ENCODE data around the gene APOL1. TPM values are rescaled to one million over a fixed set of nuclear protein-coding genes. Genes with fewer than 3 reads are reported as not detected.

Gene APOL1
- total and polyA plus RNA-seq, 3 donors from 2014 or later, result 5.0 to 24.4 (median 9.4) TPM

DNA sequence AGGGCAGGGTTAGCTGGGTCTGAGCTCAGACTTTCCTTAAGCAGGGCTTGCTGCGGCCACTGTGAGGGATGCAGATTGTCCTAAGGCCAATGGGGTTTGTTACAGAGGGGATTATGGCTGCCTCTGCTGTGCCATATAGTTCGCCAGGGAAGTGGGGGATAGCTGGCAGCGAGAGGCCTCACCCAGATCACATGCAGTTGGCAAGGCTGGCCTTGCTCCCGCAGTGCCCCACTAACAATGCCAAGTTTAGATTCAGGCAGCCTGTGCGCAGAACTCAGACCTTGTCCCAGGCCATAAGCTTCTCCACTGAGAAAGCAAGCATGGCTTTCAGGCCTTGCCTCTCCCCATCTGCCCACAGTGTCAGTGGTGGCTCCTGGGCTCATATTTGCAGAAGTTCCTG is 8.9 kb upstream of the APOL1 start:
- Histone ChIP-seq H3K27me3 (no peaks in the 10 kb centered on the region), H3K4me1 (peaks cover 13% of the 10 kb centered on the region), H3K27ac (peak overlapping the region; percentile 7 to 58), H3K9me3 (no peaks in the 10 kb centered on the region), H3K4me3 (no peak overlapping the region), H3K36me3 (ENCODE audit: low read depth, missing control alignments) (no peaks in the 10 kb centered on the region)
- no peak for DNase-seq
- 91 to 100% methylated on average over 1 to 5 of the region's 5 CpGs for WGBS, 2 donors
- no peak for TF ChIP-seq POLR2A (IDR thresholded peaks at IDR 0.05)
- TF ChIP-seq, protein P1, sequence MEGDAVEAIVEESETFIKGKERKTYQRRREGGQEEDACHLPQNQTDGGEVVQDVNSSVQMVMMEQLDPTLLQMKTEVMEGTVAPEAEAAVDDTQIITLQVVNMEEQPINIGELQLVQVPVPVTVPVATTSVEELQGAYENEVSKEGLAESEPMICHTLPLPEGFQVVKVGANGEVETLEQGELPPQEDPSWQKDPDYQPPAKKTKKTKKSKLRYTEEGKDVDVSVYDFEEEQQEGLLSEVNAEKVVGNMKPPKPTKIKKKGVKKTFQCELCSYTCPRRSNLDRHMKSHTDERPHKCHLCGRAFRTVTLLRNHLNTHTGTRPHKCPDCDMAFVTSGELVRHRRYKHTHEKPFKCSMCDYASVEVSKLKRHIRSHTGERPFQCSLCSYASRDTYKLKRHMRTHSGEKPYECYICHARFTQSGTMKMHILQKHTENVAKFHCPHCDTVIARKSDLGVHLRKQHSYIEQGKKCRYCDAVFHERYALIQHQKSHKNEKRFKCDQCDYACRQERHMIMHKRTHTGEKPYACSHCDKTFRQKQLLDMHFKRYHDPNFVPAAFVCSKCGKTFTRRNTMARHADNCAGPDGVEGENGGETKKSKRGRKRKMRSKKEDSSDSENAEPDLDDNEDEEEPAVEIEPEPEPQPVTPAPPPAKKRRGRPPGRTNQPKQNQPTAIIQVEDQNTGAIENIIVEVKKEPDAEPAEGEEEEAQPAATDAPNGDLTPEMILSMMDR (IDR thresholded peaks at IDR 0.05), result no peak
- intact Hi-C loops (cut with DNase I; ENCODE audit: low total_unique reads), result no loop called here

DNA sequence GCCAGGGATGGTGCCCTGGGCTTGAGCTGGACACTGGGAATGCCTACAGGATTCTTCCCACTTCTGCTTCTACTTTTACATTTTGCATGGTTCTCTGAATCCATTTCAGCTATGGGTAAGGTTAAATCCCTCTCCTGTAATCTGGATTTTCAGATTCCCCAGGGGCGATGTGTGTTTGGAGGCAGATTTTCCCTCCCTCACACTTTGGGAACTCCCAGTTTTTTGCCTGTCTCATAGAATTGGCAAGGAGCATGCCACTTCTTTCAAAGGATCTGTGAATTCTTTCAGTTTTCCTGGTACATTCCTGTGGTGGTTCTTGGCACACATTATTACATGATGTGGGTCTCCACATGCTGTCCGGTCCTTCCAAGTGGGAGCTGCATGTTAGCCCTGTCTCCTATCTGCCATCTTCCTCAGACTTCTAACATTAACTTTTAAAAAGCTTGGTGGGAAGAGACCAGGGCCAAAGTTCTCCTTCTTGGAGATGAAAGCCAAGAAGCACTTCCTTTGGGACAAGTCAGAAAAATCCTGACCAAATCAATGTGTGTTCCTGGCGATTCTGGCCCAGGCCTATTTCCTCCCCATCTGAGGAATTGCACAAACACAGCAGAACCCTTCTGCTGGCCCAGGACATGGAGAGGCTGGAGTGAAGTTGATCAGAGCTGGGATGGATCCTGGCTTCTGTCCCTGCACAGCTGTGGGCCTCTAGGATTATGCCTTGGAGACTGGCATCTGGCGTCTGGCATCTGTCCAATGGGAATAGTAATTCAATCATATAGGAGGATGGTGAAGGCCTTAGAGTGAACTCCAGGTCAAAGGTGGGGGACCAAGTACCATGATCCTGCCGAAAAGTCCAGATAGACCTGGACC is 8.2 kb upstream of the APOL1 start:
- DNase-seq, result peak; percentile 43
- Histone ChIP-seq H3K27me3 (no peaks in the 10 kb centered on the region), H3K4me3 (no peak overlapping the region), H3K9me3 (no peaks in the 10 kb centered on the region), H3K36me3 (ENCODE audit: low read depth, missing control alignments) (no peaks in the 10 kb centered on the region), H3K27ac (peak overlapping the region; percentile 7 to 58), H3K4me1 (peaks cover 10% of the 10 kb centered on the region)
- WGBS, 2 donors, result 67 to 71% methylated on average over 5 of the region's 5 CpGs
- intact Hi-C loops (cut with DNase I; ENCODE audit: low total_unique reads), result no loop called here
- no peak for TF ChIP-seq POLR2A (IDR thresholded peaks at IDR 0.05)
- TF ChIP-seq, protein P1 (IDR thresholded peaks at IDR 0.05), result no peak

DNA sequence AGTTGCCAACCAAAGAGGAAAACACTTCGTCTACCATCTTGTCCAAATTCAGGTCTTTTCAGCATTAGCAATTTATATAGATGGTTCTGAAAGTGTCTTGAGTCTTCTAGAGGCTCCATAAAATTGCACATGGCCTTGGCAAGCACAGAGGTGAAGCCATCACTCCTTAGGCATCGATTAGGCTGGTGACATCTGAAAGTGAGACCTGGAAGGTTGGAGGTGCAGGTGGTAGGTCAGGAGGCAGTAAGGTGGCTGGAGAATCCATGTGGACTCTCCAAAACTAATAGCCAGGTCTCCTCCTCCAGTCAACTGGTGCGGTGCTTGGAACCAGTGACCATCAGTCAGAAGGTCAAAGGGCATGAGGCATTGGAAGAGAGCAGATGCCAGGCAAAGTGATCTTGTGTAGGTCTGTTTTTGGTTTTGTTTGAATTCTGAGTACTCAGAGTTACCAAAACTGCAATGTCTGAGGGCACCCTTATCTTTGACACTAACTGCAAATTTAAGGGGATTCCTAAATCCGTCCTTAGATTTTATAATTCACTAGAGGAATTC is 7.1 kb upstream of the APOL1 start:
- H3K4me1 ChIP-seq, result peaks cover 8% of the 10 kb centered on the region
- H3K36me3 ChIP-seq (ENCODE audit: low read depth, missing control alignments), result no peaks in the 10 kb centered on the region
- intact Hi-C loops (cut with DNase I; ENCODE audit: low total_unique reads), result no loop called here
- WGBS, 2 donors, result 70 to 80% methylated on average over 4 of the region's 4 CpGs
- H3K27me3 ChIP-seq, result no peaks in the 10 kb centered on the region
- no peak overlapping the region for H3K27ac ChIP-seq
- TF ChIP-seq, protein P1 (IDR thresholded peaks at IDR 0.05), result no peak
- no peak overlapping the region for H3K4me3 ChIP-seq
- no peak for DNase-seq
- no peaks in the 10 kb centered on the region for H3K9me3 ChIP-seq

DNA sequence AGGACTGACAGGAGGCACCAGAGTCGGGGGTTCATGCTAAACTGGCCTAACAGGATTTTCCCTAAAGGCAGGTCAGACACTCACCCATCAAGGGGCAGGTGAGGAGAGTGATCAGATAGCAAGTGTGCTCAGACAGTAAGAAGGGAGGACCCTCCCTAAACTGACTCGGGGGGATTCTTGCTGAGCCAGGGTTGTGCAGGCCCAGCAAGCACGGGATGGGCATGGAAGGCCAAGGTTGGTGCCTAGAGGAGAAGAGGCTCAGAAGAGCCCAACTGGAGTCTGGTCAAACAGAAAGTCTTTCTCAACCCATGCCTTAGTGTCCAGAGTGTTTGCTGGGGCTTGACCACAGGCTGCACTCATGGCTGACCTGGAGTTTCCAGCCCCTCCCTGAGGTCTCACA is 6.2 kb upstream of the APOL1 start:
- DNase-seq, result no peak
- Histone ChIP-seq H3K4me1 (peaks cover 8% of the 10 kb centered on the region), H3K9me3 (no peaks in the 10 kb centered on the region), H3K27me3 (no peaks in the 10 kb centered on the region), H3K4me3 (no peak overlapping the region), H3K27ac (no peak overlapping the region), H3K36me3 (ENCODE audit: low read depth, missing control alignments) (no peaks in the 10 kb centered on the region)
- TF ChIP-seq POLR2A (IDR thresholded peaks at IDR 0.05), result no peak
- TF ChIP-seq, protein P1 (IDR thresholded peaks at IDR 0.05), result no peak
- 86% methylated on average over 3 of the region's 3 CpGs for WGBS, 2 donors
- intact Hi-C loops (cut with DNase I; ENCODE audit: low total_unique reads), result no loop called here

Data from testis (tissue), 3 donors.